Inflammatory macrophage treated with lipopolysaccharide for 1 hour (primary cell): ENCODE data around the gene SND1.
"Not testable (repeated sequence)": the region's sequence is repeated elsewhere in the genome, so short reads cannot be mapped to it uniquely, and the experiment has no call there.

Source experiments
- DNase-seq, 2 donors: peaks; one replicate each; pipeline ENCODE4 v3.0.0-alpha.2; 2020 to 2022

SND1 gene

GRCh38 chr7:127653396-127653795 is 1.4 kb downstream of the SND1 start:
- no peak for DNase-seq

DNA sequence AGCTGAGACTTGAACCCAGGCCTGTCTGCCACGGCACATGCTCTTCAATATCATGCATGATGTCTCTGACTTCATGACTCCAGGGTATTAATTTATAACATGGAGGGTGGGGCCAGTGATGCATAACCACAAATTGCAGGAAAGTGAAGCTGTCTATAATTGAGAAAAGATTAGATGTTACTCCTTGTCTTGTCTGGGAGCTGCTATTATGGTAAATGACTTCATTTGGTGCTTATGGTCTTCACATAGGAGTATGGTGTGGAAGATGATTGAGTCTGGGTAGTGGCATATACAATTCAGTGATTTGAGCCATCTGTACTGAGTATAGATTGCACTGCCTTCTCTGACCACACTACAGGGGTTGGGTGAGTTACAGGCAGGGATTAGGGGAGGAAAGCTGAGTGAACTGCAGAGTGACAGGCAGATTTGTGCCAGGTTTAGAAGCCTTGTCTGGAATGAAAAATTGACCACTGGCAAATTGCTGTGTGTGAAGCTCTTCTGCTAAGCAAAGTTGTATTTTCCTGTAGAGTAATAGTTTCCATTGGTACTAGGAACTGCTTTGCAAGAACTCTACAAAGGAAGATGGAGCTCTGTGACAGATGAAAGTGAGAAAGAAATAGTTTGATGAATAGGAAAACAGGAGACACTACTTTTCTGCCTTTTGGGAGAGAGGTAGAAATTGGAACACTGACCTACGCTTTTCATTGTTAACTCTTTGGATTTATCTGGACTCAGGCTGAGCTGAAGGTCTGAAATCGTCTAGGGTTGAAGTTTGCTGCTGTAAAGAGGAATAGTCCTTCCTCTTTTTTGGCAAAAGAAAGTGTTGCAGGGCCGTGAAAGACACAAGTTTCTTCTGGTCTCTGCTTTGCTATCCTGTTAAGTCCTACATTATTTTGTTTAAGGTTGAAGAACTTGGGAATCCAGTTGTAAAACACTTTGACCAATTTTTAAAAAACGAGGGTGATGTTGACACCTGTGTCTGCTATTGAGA is 2.7 kb downstream of the SND1 start:
- peak in 1 of 2 donors; percentile 43 for DNase-seq

DNA sequence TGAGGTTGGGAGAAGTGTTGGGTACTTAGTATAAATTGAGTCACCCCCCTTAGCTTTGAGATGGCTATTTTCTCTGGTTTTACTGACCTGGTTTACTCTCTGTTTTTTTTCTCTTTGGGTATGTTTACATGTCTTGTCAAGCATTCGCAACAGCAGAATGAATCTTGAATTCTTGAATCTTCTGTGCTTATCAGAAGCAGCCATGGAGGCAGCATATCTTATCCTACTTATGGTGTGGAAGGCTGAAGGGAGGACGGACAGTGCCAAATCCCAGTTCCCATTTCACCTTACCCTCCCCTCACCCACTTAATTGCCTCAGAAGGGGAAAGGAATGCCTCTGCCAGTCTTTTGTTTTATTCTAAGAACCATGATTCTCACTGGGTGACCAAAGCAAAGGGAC is 3.7 kb downstream of the SND1 start:
- DNase-seq, result no peak

DNA sequence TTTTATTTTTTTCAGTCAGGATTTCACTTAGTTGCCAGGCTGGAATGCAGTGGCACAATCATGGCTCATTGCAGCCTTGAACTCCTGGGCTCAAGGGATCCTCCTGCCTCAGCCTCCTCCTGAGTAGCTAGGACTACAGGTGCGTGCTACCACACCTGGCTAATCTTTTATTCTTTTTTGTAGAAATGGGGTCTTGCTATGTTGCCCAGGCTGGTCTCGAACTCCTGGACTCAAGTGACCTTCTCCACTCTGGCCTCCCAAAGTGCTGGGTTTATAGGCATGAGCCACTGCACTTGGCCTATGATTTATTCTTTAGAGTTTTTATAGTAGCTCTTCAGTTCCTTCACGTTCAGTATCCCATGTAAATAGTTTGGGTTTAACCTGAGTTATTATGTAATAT is 5.5 kb downstream of the SND1 start:
- DNase-seq, result no peak

- peak; percentile 48 to 56 for DNase-seq
These were observed 7.1 kb downstream of the SND1 start for GRCh38 chr7:127658970-127659630.

DNA sequence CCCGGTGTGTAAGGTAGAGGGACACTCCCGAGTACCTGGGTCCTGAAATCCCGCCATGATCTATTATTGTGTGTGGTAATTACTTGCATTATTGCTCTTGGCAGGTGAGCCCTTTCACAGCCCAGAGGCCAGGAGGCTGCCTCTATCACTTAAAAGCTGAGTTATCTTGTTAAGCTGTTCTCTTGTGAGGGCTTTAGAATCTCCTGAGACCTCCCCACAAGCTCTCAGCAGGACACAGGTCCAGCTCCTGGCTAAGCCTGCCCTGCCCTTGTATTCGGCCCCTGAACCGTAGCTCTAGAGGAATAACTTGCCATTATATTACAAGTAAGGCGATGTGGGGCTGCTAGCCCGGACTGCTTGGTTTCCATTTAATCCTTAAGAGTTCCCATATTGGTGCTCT is 13.9 kb downstream of the SND1 start:
- no peak for DNase-seq

GRCh38 chr7:127666602-127667001 is 14.6 kb downstream of the SND1 start:
- no peak for DNase-seq

- peak; percentile 16 to 33 for DNase-seq
These were observed 15.2 kb downstream of the SND1 start for GRCh38 chr7:127667017-127667670.

DNA sequence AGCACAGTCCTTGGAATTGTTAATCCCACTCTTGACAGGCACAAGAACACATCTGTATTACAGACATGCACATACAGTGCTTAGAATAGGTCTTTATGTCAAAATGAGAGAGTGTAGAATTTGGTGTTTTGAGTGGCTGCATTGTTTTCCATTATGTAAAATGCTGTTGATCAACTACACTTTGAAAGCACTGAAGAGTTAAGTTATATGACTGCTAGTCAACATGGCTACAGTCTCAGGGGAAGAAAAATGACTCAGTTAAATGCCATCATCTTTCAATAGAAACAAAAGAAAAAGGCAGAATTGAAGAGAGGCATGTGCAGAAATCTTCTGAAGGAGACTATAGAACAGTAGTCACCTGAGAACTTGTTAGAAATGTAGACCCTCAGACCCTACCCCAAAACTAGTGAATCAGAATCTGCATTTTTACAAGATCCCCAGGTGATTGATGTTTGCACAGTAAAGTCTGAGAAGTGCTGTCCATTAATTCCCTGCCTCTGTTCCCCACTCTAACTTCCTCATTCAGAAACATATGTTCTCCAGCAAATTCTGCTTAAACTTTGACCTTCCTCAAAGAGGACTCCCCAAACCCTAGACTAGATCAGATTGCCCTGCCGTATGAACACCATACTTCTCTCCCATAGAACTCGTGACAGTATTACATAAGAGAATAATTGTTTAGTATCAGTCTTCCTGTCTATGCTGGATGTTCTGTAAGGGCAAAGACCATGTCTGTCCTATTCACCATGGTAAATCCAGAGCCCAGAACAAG is 16.0 kb downstream of the SND1 start:
- peak; percentile 56 to 65 for DNase-seq

- DNase-seq, result no peak
These were observed 19.3 kb downstream of the SND1 start for GRCh38 chr7:127671341-127671740.

DNA sequence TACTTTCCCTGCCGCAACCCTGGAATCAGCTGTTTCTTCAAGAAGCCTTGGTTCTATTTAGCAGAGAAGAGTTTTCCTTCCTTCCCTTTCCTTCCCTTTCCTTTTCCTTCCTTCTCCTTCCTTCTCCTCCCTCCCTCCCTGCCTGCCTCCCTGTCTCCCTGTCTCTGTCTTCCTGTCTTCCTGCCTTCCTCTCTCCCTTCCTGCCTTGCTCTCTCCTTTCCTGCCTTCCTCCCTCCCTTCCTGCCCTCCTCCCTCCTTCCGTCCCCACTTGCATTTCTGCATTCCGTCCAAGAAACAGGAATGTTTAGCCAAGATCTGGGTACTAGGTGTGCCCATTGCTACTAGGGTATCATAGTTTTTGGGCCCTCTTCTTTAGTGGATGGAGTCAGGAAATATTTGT is 21.9 kb downstream of the SND1 start:
- DNase-seq, result no peak

- no peak for DNase-seq
These were observed 22.4 kb downstream of the SND1 start for GRCh38 chr7:127674361-127674760.

DNA sequence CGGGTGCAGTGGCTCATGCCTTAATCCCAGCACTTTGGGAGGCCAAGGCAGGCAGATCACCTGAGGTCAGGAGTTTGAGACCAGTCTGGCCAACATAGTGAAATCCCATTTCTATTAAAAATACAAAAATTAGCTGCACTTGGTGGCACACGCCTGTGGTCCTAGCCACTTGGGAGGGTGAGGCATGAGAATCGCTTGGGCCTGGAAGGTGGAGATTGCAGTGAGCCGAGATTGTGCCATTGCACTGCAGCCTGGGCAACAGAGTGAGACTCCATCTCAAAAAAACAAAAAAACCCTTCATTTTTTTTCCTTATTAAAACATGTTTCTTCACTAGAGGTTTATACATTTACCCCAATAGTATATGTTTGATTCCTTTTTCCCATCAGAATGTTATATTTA is 22.9 kb downstream of the SND1 start:
- not testable (repeated sequence) for DNase-seq

DNA sequence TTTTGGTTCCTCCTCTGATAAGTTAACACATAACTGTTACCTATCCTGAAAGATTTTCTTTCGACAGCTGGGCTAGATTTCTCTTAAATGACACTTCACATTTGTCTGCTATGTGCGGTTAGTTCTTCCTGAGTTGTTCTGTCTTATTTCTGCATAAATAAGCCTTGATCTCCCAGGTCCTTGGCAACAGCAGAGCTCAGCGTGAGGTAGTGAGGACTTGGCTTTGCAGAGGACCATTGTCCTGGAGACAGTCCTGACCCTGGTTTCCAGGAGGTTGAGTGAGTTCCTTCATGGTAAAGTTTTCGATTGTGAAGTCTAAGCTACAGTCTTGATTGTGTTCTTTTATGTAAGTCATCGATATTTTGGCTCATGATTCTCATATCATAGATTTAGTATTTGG is 23.7 kb downstream of the SND1 start:
- DNase-seq, result no peak

GRCh38 chr7:127677433-127678230 is 25.6 kb downstream of the SND1 start:
- DNase-seq, result no peak

GRCh38 chr7:127678337-127678736 is 26.3 kb downstream of the SND1 start:
- DNase-seq, result no peak

GRCh38 chr7:127678947-127679346 is 27.0 kb downstream of the SND1 start:
- DNase-seq, result no peak

DNA sequence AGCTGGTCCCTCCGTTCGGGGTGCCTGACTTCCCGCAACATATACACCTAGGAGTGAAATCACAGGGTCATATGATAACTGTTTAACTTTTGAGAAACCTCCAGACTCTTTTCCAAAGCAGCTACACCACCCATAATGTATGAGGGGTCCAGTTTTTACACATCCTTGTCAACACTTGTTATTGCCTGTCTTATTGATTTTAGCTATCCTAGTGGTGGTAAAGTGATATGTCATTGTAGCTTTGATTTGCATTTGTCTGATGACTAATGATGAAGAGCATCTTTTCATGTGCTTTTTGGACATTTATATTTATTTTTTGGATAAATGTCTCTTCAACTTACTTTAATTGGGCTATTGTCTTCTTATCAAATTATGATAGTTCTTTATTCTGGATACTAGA is 29.0 kb downstream of the SND1 start:
- no peak for DNase-seq

- no peak for DNase-seq
These were observed 30.1 kb downstream of the SND1 start for GRCh38 chr7:127682140-127682539.

DNA sequence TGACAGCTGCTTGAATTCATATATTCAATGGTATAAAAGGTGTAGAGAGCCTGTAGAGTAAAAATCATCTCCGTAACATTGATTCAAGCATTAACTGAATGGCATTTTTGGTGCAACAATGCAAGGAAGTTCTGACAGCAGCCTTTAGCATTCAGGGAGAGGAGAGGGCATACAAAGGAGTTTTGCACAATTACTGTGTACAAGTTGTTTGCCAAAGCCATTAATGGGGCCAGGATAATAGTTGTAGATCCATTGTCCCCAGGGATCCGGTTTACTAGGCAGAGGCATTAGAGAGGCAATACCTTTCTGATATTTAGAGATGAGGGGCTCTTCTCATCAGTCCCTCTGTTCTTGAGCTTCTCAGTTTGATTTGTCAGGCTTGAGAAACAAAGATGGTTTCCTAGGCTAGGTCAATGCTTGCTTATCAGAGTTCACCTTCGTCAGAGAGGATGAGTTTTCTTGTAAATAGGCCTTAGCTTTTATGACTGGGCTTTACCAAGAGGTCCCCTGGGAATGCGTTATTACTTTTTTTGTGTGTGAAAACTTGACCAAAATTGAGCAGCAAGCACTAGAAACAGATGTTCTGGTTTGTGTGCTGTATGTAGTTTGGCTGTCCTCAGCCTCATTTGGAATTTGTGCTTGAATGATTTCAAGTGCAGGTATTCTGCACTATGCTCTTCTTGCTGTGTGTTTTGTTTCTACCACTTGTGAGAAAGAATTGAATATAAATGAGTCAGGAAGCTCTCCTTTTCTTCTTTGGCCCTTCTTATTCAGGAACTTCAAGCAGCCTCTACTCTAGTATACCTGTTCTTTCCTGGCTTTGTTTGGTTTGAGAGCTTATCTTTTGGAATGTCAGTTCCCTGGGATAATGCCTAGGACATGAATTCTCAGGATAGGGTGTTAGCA is 32.0 kb downstream of the SND1 start:
- DNase-seq, result no peak
